Nasal cavity respiratory epithelium epithelial cell of viscerocranial mucosa (primary cell): ENCODE data around the gene ENPP6. TPM values are rescaled to one million over a fixed set of nuclear protein-coding genes. Genes with fewer than 3 reads are reported as not detected.

ENCODE experiments used
- total RNA-seq: library from RNA; depleted of rRNA; stranded (reverse); fragments of >200 nt; gene quantifications from 2 replicates; pipeline ENCODE4 v1.2.3, GENCODE V29; 2014

Gene ENPP6
- total RNA-seq, result under 0.01 TPM in 1 of 2 replicates, not detected in the other

GRCh38 chr4:184217634-184218033 lies at the start of gene ENPP6:
Gene ENPP6 (minus strand): TSS chr4:184217873. CDS start chr4:184217819, 54 bp downstream.

